ENCODE results near the gene TERT. TPM values are rescaled to one million over a fixed set of nuclear protein-coding genes. Genes with fewer than 3 reads are reported as not detected.

Gene TERT
- total RNA-seq, 4 donors from 2014 or later = not detected

DNA sequence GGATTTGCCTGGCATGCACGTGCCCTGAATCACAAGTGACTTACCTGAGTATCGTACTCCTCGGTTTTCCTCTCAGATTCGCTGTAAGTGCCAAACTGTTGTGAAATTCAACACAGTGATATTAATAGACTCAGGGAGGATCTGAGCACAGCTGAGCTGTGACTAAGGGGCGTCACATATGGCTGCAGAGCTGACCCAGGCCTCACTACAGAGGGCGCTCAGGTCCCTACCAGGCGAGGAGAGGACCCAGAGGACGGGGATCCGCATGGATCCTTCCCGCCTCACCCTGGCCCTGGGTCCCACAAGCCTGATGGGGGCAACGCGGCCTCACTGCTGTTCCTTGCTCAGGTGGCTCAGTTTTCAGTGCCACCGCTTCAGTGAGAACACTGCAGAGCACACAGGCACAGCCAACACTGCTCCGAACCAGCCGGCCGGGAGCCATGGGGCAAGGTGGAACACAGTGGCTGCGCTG, 29.9 kb upstream of the TERT start:
- TF ChIP-seq, protein P1, sequence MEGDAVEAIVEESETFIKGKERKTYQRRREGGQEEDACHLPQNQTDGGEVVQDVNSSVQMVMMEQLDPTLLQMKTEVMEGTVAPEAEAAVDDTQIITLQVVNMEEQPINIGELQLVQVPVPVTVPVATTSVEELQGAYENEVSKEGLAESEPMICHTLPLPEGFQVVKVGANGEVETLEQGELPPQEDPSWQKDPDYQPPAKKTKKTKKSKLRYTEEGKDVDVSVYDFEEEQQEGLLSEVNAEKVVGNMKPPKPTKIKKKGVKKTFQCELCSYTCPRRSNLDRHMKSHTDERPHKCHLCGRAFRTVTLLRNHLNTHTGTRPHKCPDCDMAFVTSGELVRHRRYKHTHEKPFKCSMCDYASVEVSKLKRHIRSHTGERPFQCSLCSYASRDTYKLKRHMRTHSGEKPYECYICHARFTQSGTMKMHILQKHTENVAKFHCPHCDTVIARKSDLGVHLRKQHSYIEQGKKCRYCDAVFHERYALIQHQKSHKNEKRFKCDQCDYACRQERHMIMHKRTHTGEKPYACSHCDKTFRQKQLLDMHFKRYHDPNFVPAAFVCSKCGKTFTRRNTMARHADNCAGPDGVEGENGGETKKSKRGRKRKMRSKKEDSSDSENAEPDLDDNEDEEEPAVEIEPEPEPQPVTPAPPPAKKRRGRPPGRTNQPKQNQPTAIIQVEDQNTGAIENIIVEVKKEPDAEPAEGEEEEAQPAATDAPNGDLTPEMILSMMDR (IDR thresholded peaks at IDR 0.05) = no peak
- no peak for ATAC-seq (ENCODE audit: low FRiP score)
- DNase-seq (ENCODE audit: low spot score) = no peak

DNA sequence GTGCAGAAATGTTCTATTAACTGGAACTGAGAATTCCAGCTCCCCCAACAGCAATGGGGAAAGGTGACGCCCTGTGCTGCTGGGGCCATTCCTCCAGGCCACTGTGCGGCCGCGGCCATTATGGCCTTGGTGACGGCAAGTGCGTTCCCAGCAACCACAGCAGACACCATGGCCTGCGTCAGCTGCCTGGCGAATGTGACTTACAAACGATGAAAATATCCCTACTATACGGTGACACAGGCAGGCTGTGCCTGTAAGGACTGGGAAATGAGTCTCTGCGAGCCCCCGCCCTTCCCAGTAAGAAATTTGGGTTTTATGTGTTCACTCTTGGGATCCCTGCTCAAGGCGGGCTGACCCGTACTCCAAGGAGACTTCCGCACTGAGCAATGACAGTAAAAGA, 29.4 kb upstream of the TERT start:
- ATAC-seq (ENCODE audit: low FRiP score) (no peak), DNase-seq (ENCODE audit: low spot score) (no peak)
- TF ChIP-seq, protein P1 (IDR thresholded peaks at IDR 0.05) = no peak

DNA sequence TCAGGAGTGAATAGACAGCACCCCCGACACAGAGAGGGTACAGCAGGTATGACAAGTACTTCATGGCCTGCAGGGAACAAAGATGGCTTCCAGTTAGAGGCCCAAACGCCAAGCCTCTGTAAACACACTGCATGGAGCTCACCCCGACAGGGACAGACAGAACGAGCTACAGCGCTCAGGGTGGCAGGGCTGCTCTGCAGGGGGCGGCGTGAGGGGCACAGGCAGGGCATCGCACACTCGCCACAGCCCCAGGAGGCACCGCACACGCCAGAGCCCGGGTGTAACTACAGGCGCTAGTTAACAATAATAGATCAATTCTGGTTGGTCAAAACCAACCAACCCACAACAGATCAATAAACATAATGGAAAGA, 28.9 kb upstream of the TERT start:
- TF ChIP-seq, protein P1 (IDR thresholded peaks at IDR 0.05) = no peak
- ATAC-seq (ENCODE audit: low FRiP score) (no peak), DNase-seq (ENCODE audit: low spot score) (no peak)

DNA sequence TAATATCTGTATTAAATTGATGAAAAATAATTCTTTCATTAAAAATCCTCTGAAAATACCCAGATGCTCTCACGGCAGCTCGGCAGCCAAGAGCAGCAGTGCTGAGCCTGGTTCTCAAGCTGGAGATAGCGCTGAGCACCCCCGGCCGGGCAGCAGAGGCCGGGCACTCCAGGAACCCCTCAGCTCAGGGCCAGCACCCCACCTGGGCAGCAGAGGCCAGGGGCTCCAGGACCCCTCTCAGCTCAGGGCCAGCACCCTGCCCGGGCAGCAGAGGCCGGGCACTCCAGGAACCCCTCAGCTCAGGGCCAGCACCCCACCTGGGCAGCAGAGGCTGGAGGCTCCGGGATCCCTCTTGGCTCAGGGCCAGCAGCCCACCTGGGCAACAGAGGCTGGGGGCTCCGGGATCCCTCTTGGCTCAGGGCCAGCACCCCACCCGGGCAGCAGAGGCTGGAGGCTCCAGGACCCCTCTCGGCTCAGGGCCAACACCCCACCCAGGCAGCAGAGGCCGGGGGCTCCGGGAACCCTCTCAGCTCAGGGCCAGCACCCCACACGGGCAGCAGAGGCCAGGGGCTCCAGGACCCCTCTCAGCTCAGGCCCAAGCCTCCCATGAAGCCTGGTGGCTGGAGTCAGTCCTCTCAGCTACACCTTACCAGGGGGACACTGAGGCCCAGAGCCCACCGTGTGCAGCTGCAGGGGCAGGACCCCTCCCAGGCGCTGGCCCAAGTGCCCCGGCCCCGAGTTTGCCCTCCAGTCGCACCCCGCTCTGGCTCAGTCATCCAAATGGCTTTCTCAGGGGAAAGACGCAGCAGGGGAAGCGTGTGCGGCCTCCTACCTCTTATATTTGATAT, 28.3 kb upstream of the TERT start:
- TF ChIP-seq, protein P1 (IDR thresholded peaks at IDR 0.05) = no peak
- DNase-seq (ENCODE audit: low spot score) = no peak
- no peak for ATAC-seq (ENCODE audit: low FRiP score)

DNA sequence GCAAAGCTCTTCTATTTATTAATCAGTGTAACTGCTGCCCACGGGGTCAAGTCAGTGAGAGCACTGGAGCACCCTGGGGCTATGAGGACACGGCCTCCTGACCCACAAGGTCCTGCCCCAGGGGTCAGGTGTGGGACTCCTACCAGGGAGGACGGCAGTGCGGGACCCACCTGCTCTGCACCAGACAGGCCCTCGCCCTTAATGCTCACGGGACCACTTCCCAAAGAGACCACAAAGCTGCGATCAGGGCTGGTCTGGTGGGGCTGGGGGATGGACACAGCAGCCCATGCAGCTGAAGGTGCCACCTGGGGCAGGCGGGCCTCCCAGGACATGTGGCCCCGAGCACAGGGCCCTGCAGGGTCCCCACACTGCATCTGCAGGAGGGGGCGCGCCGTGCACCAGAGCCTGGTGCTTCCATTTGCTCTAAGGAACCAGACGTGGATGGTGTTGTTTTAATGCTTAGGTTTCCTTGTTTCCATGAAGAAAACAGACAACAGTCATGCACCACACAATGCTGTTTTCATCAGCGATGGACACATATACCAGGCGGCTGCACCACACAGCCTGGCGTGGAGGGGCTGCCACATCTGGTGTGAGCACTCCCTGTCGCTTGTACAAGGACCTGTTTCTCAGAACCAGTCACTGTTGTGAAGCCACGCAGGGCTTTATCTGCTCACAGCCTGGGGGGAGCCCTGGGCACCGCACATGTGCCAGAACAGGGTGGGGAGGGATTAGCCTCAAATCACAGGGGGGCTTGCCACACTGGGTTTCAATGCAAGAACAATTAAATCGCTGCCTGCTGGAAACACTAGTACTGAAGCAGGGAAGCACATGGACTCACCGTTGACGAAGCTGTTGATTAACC, 27.4 kb upstream of the TERT start:
- TF ChIP-seq, protein P1 (IDR thresholded peaks at IDR 0.05) = no peak
- no peak for DNase-seq (ENCODE audit: low spot score)
- no peak for ATAC-seq (ENCODE audit: low FRiP score)

DNA sequence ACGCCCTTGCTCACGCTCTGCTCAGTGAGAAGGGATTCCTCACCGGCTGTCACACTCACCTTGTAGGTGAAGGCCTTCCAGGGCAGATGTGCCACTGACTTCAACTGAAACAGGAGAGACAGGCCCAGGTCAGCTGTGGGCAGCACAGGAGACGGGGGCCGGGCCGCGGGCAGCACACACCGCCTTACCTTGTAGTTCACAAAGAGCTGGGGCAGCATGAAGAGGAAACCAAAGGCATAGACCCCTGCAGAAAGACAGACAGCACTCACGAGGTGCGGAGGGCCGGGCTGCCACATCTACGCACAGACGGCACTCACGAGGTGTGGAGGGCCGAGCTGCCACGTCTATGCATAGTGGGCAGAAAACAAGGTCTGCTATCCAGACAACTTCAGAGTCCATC, 26.7 kb upstream of the TERT start:
- DNase-seq (ENCODE audit: low spot score) (no peak), ATAC-seq (ENCODE audit: low FRiP score) (no peak)
- TF ChIP-seq, protein P1 (IDR thresholded peaks at IDR 0.05) = no peak
